NT2/D1 (cell line): ENCODE results near the gene APOA1.

ENCODE experiments used
- SUZ12 ChIP-seq: IDR thresholded peaks from 2 replicates; pipeline ENCODE4 v1.6.1; 2011; ENCODE audit not compliant: insufficient read length, insufficient read depth; ENCODE audit errors: extremely low read depth
- YY1 ChIP-seq: IDR thresholded peaks from 2 replicates; pipeline ENCODE4 v1.6.1; 2011; ENCODE audit not compliant: insufficient read length, insufficient read depth
- ZNF274 ChIP-seq: IDR thresholded peaks from 2 replicates; pipeline ENCODE4 v1.6.1; 2011; ENCODE audit warnings: mild to moderate bottlenecking, low read depth, low read length

- TF ChIP-seq ZNF274 (no peak), YY1 (no peak), SUZ12 (no peak)
Measured at GRCh38 chr11:116796548-116796947, 40.9 kb downstream of the APOA1 start.
